Gastroesophageal sphincter (tissue), 4 donors: Measurements from ENCODE around the gene ENTREP3. TPM values are rescaled to one million over a fixed set of nuclear protein-coding genes. Genes with fewer than 3 reads are reported as not detected.
"Not testable (repeated sequence)": the region's sequence is repeated elsewhere in the genome, so short reads cannot be mapped to it uniquely, and the experiment has no call there.

Source experiments
- ATAC-seq: fragments of 150-250 bp; one replicate; pipeline ENCODE4 v1.9.1; 2016; ENCODE audit warnings: mild to moderate bottlenecking, moderate library complexity
- H3K27ac ChIP-seq, 4 donors: fragments of 200-600 bp; sonication (generic) in 3 of 4; 1 replicate in 3 of 4; 2 replicates in 1 of 4; pipeline ENCODE4 v1.5.1; 2016 to 2019
- H3K27me3 ChIP-seq: fragments of 200-600 bp; sonication (generic); one replicate; pipeline ENCODE4 v1.5.1; 2019
- H3K36me3 ChIP-seq, 2 donors: fragments of 200-600 bp; sonication (generic); one replicate each; pipeline ENCODE4 v1.5.1; 2019; ENCODE audit warnings: control low read depth in 1 of 2
- H3K4me1 ChIP-seq, 3 donors: fragments of 200-600 bp; sonication (generic); 1 replicate in 2 of 3; 2 replicates in 1 of 3; pipeline ENCODE4 v1.5.1; 2016 to 2019; ENCODE audit warnings: control low read depth in 2 of 3
- H3K4me3 ChIP-seq, 2 donors: fragments of 200-600 bp; sonication (generic); one replicate each; pipeline ENCODE4 v1.5.1; 2019; ENCODE audit warnings: mild to moderate bottlenecking in 1 of 2, moderate library complexity in 1 of 2
- H3K9me3 ChIP-seq, 3 donors: fragments of 200-600 bp; sonication (generic); one replicate each; pipeline ENCODE4 v1.5.1; 2017 to 2019; ENCODE audit warnings: control low read depth in 2 of 3
- EP300 ChIP-seq: sonication (generic); formaldehyde crosslinking; IDR thresholded peaks from one replicate; pipeline ENCODE4 v1.6.1; 2017; ENCODE audit warnings: antibody characterized with exemption, mild to moderate bottlenecking
- POLR2A ChIP-seq, 2 donors: fragments of 450-650 bp; IDR thresholded peaks; one replicate each; pipeline ENCODE4 v1.6.1; 2017; ENCODE audit warnings: antibody characterized with exemption in 2 of 2, mild to moderate bottlenecking in 2 of 2, moderate library complexity in 1 of 2
- POLR2AphosphoS5 ChIP-seq: sonication (generic); formaldehyde crosslinking; IDR thresholded peaks from one replicate; pipeline ENCODE4 v1.6.1; 2017; ENCODE audit warnings: antibody characterized with exemption
- WGBS, 2 donors: methylation state at CpG; one replicate each; pipeline ENCODE4 v1.1.5; 2018; ENCODE audit warnings: low coverage in 1 of 2; 5-methylcytosine and 5-hydroxymethylcytosine counted together
- total RNA-seq, 4 donors: library from RNA; depleted of rRNA; stranded (reverse); fragments of >200 nt; gene quantifications; one replicate each; pipeline ENCODE4 v1.1.0, GENCODE V29; 2016
- TF ChIP-seq, protein P1 (sequence below), 4 experiments: fragments of 200-600 bp in 2 of 4; fragments of 450-650 bp in 2 of 4; sonication (generic) in 1 of 4; IDR thresholded peaks; one replicate each; pipeline ENCODE4 v1.5.1; 2017 to 2019; ENCODE audit warnings: antibody characterized with exemption in 4 of 4, mild to moderate bottlenecking in 2 of 4, moderate library complexity in 2 of 4

Gene ENTREP3
- total RNA-seq, 4 donors from 2014 or later: 11.4 to 35.3 (median 22.1) TPM

DNA sequence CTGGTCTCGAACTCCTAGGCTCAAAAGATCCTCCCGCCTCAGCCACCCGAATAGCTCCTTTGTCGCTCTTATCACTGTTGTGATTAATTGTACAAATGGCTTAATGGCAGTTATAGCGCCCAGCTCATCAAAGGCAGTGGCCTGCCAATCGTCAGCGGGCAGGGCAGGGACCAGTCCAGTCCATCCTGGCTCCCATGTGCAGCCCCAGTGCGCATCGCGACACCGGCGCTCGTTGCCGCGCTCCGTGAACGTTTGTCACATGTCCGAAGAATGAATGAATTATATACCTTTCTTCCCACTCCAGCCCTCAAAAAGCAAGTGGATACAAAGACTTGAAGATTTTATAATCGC, 28.4 kb downstream of the ENTREP3 start:
- Histone ChIP-seq H3K27me3 (no peaks in the 10 kb centered on the region), H3K27ac (peak overlapping the region; percentile 86 to 90 (median 89)), H3K36me3 (no peaks in the 10 kb centered on the region), H3K4me1 (peaks cover 0 to 38% (median 14%) of the 10 kb centered on the region in 3 donors), H3K9me3 (no peaks in the 10 kb centered on the region), H3K4me3 (peak overlapping the region; percentile 53 to 65)
- 0% methylated on average over 4 to 19 of the region's 19 CpGs for WGBS, 2 donors
- peak; percentile 31 for ATAC-seq
- TF ChIP-seq, protein P1, sequence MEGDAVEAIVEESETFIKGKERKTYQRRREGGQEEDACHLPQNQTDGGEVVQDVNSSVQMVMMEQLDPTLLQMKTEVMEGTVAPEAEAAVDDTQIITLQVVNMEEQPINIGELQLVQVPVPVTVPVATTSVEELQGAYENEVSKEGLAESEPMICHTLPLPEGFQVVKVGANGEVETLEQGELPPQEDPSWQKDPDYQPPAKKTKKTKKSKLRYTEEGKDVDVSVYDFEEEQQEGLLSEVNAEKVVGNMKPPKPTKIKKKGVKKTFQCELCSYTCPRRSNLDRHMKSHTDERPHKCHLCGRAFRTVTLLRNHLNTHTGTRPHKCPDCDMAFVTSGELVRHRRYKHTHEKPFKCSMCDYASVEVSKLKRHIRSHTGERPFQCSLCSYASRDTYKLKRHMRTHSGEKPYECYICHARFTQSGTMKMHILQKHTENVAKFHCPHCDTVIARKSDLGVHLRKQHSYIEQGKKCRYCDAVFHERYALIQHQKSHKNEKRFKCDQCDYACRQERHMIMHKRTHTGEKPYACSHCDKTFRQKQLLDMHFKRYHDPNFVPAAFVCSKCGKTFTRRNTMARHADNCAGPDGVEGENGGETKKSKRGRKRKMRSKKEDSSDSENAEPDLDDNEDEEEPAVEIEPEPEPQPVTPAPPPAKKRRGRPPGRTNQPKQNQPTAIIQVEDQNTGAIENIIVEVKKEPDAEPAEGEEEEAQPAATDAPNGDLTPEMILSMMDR (IDR thresholded peaks at IDR 0.05): no peak
- no peak for TF ChIP-seq POLR2AphosphoS5
- TF ChIP-seq POLR2A (IDR thresholded peaks at IDR 0.05): no peak

DNA sequence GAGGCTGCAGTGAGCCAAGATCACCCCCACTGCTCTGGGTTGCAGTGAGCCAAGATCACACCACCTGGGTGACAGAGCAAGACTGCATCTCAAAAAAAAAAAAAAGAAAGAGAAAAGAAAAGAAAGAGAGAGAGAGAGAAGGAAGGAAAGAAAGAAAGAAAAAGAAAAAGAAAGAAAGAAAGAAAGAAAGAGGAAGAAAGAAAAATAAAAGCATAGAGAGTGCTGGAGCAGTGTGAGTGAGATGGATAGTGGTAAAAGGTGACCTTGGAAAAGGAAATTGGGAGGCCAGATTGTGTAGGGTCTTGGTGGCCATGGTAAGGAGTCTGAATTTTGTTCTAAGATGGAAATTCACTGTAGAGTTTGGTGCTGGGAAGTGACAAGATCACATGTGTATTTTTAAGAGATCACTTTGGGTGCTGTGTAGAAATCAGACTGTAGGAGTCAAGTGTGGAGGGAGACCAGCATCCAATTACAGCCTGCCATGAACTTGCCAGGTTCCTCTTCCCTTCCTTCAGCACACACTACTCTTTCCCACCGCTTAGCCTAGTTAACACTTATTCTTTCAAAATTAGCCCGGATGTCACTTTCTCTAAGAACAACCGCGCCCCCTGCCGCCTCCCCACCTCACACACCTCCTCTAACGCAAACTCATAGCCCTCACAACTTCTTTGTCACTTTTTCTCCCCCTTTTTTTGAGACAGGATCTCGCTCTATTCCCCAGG, 28.9 kb downstream of the ENTREP3 start:
- no peaks in the 10 kb centered on the region for H3K9me3 ChIP-seq
- peak; percentile 35 for ATAC-seq
- H3K27ac ChIP-seq: peak overlapping the region; percentile 86 to 90 (median 89)
- H3K4me3 ChIP-seq: peak overlapping the region; percentile 53 to 65
- H3K27me3 ChIP-seq: no peaks in the 10 kb centered on the region
- TF ChIP-seq EP300: no peak
- TF ChIP-seq, protein P1 (IDR thresholded peaks at IDR 0.05): peak in 3 of 4 experiments; percentile 60 to 76 (median 69)
- no peaks in the 10 kb centered on the region for H3K36me3 ChIP-seq
- 1 to 2% methylated on average over 7 of the region's 7 CpGs for WGBS, 2 donors
- peaks cover 0 to 32% (median 9%) of the 10 kb centered on the region in 3 donors for H3K4me1 ChIP-seq

DNA sequence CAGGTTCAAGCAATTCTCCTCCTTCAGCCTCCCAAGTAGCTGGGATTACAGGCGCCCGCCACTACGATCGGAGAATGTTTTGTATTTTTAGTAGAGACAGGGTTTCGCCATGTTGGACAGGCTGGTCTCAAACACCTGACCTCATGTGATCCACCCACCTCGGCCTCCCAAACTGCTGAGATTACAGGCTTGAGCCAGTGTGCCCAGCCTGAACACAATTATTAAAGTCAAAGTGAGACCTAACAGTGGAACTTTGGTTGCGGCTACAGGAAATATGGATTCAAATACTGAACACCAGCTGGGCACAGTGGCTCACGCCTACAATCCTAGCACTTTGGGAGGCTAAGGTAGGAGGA, 29.9 kb downstream of the ENTREP3 start:
- ATAC-seq, H3K36me3 ChIP-seq, H3K9me3 ChIP-seq, H3K27me3 ChIP-seq, H3K4me3 ChIP-seq: not testable (repeated sequence)
- 92% methylated on average over 5 of the region's 8 CpGs; no CpG with 5 or more reads in 1 of the 2 donors for WGBS, 2 donors
- H3K27ac ChIP-seq: peak overlapping the region in 2 of 4 donors; percentile 22 to 90
- peaks cover 0 to 30% (median 8%) of the 10 kb centered on the region in 3 donors for H3K4me1 ChIP-seq

DNA sequence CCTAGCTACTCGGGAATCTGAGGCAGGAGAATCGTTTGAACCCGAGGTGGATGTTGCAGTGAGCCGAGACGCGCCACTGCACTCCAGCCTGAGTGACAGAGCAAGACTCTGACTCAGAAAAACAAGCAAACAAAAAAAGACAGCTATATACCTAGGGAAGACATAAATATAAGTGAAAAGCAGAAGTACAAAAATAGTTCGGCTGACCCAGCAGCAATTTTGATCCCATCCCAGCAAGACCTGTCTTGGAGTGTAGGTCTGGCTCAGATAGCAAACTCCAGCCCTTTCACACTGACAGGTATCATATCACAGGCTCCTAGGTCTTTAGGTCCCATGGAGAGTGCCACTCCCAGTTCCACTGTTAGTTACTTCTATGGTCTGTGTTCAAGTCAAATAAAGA, 32.2 kb downstream of the ENTREP3 start:
- Histone ChIP-seq H3K27me3 (no peaks in the 10 kb centered on the region), H3K4me3 (no peak overlapping the region), H3K9me3 (no peaks in the 10 kb centered on the region), H3K36me3 (no peaks in the 10 kb centered on the region), H3K27ac (no peak overlapping the region), H3K4me1 (peaks cover 0 to 35% (median 8%) of the 10 kb centered on the region in 3 donors)
- no peak for ATAC-seq
- no peak for TF ChIP-seq POLR2AphosphoS5
- no peak for TF ChIP-seq EP300
- no peak for TF ChIP-seq POLR2A (IDR thresholded peaks at IDR 0.05)
- TF ChIP-seq, protein P1 (IDR thresholded peaks at IDR 0.05): no peak
- 53 to 94% methylated on average over 1 to 6 of the region's 7 CpGs for WGBS, 2 donors

DNA sequence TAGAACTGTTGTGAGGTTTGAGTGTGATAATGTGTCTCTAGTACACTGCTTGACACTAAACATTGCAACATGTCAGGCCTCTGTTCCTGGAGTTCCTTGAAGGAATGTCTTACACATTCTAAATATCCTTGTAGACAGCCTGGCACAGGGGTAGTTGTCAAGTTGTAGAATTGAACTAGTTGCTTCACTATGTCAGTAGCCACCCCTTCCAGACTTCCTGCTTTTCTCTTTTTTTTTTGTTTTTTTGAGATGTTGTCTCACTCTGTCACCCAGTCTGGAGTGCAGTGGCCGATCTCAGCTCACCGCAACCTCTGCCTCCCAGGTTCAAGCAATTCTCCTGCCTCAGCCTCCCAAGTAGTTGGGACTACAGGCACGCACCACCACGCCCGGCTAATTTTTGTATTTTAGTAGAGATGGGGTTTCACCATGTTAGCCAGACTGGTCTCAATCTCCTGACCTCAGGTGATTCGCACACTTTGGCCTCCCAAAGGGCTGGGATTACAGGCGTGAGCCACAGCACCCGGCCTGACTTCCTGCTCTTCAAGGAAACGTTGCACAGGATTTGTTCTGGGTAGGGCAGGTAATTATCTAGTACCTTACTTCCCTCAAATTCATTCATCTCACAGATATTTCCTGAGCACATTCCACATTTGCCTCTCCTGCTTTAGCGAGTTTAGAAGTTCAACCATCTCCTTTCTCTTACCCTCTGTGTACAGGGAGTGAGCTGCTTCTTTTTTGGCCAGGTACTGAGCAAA, 34.9 kb downstream of the ENTREP3 start:
- not testable (repeated sequence) for H3K36me3 ChIP-seq, H3K4me3 ChIP-seq, ATAC-seq, H3K9me3 ChIP-seq, H3K27ac ChIP-seq, H3K27me3 ChIP-seq
- peaks cover 0 to 16% (median 0%) of the 10 kb centered on the region in 3 donors for H3K4me1 ChIP-seq
- 90 to 92% methylated on average over 2 to 9 of the region's 10 CpGs for WGBS, 2 donors

DNA sequence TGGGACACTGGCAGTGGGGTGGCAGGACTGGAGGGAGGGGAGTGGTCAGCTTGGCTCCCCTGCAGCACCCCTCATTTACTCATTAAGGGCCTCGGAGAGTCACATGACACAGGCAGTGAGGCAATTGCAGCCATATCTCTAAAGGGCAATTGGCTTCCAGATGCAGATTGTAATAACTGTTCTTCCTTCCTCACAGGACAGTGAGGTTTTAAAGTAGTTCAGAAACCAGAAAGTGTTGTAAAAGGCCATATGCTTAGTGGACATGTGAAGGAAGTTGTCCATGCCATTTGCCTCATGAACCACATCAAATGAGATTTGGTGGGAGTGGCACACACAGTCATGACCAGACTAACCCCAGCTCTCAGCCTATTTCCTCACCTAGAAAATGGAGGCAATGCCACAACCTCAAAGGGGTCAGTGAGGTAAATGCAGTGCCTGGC, 35.7 kb downstream of the ENTREP3 start:
- H3K4me1 ChIP-seq: peaks cover 0 to 9% (median 0%) of the 10 kb centered on the region in 3 donors
- H3K36me3 ChIP-seq: peaks cover 0 to 14% of the 10 kb centered on the region in 2 donors
- no peak overlapping the region for H3K4me3 ChIP-seq
- no peak for TF ChIP-seq POLR2AphosphoS5
- TF ChIP-seq, protein P1 (IDR thresholded peaks at IDR 0.05): no peak
- no peak for TF ChIP-seq EP300
- TF ChIP-seq POLR2A (IDR thresholded peaks at IDR 0.05): no peak
- H3K27me3 ChIP-seq: no peaks in the 10 kb centered on the region
- H3K27ac ChIP-seq: peak overlapping the region in 1 of 4 donors; percentile 32
- 0 to 14% methylated on average over 1 of the region's 1 CpG for WGBS, 2 donors
- no peaks in the 10 kb centered on the region for H3K9me3 ChIP-seq
- ATAC-seq: no peak
